ENCODE measurements around the gene TTLL13. TPM values are rescaled to one million over a fixed set of nuclear protein-coding genes. Genes with fewer than 3 reads are reported as not detected.

The TTLL13 gene
- total RNA-seq, 2 donors from 2014 or later, result 0.15 to 0.46 TPM

GRCh38 chr15:90266485-90266884 lies 17.1 kb downstream of the TTLL13 start:
- H3K4me3 ChIP-seq (ENCODE audit: low read length), result peak overlapping the region; percentile 94
- WGBS, 2 experiments (ENCODE audit: insufficient coverage in 1 of 2, insufficient read length in 1 of 2), result 27 to 34% methylated on average over 7 to 12 of the region's 15 CpGs
- Mint-ChIP-seq H3K9me3 (no peaks in the 10 kb centered on the region), H3K27me3 (ENCODE audit: insufficient read depth) (peaks cover 1% of the 10 kb centered on the region), H3K4me3 (peak overlapping the region; percentile 88), H3K4me1 (peaks cover 23% of the 10 kb centered on the region), H3K27ac (peak overlapping the region; percentile 95), H3K36me3 (ENCODE audit: low read depth) (peaks cover 37% of the 10 kb centered on the region)
- no peak for DNase-seq
- TF ChIP-seq, protein P1, sequence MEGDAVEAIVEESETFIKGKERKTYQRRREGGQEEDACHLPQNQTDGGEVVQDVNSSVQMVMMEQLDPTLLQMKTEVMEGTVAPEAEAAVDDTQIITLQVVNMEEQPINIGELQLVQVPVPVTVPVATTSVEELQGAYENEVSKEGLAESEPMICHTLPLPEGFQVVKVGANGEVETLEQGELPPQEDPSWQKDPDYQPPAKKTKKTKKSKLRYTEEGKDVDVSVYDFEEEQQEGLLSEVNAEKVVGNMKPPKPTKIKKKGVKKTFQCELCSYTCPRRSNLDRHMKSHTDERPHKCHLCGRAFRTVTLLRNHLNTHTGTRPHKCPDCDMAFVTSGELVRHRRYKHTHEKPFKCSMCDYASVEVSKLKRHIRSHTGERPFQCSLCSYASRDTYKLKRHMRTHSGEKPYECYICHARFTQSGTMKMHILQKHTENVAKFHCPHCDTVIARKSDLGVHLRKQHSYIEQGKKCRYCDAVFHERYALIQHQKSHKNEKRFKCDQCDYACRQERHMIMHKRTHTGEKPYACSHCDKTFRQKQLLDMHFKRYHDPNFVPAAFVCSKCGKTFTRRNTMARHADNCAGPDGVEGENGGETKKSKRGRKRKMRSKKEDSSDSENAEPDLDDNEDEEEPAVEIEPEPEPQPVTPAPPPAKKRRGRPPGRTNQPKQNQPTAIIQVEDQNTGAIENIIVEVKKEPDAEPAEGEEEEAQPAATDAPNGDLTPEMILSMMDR (conservative IDR thresholded peaks at IDR 0.05), result no peak
- no peaks in the 10 kb centered on the region for H3K9me3 ChIP-seq (ENCODE audit: control insufficient read depth, low read length)
- peaks cover 35% of the 10 kb centered on the region for H3K36me3 ChIP-seq (ENCODE audit: control insufficient read depth, insufficient read depth, low read length)
- H3K4me1 ChIP-seq (ENCODE audit: control insufficient read depth, insufficient read depth, low read length), result no peaks in the 10 kb centered on the region
- peak overlapping the region; percentile 89 for H3K27ac ChIP-seq (ENCODE audit: low read depth, low read length)
- H3K9ac ChIP-seq (ENCODE audit: extremely low read depth, low read length, poor library complexity, severe bottlenecking), result peak overlapping the region; percentile 82
- H3K27me3 ChIP-seq (ENCODE audit: control insufficient read depth, insufficient read depth, low read length, poor library complexity, severe bottlenecking), result no peaks in the 10 kb centered on the region

DNA sequence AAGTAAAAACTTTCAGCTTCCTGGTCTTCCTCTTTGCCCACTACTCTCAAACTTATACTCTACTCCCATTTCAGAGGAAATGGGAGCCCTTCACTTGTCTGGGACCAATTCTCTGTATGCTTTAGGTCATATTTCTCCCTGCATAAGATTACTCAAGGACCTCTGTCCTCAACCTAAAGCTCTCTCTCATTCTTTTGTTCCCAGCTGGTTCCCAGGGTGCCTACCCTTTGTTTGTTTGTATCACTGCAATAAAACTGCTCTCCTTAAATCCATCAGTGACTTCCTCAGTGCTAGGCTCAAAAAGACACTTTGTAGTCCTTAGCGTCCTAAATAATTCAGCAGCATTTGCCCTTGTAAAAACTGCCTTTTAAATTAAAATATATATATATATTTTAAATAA lies 19.1 kb downstream of the TTLL13 start:
- DNase-seq, result no peak
- no peaks in the 10 kb centered on the region for H3K4me1 ChIP-seq (ENCODE audit: control insufficient read depth, insufficient read depth, low read length)
- Mint-ChIP-seq H3K4me3 (peak overlapping the region; percentile 88), H3K27ac (peak overlapping the region; percentile 62), H3K4me1 (peaks cover 23% of the 10 kb centered on the region), H3K36me3 (ENCODE audit: low read depth) (peaks cover 56% of the 10 kb centered on the region), H3K9me3 (no peaks in the 10 kb centered on the region), H3K27me3 (ENCODE audit: insufficient read depth) (no peaks in the 10 kb centered on the region)
- peak overlapping the region; percentile 94 for H3K4me3 ChIP-seq (ENCODE audit: low read length)
- 83% methylated on average over 1 of the region's 1 CpG; no CpG with 5 or more reads in 1 of the 2 experiments for WGBS, 2 experiments (ENCODE audit: insufficient coverage in 1 of 2, insufficient read length in 1 of 2)
- H3K9me3 ChIP-seq (ENCODE audit: control insufficient read depth, low read length), result no peaks in the 10 kb centered on the region
- H3K9ac ChIP-seq (ENCODE audit: extremely low read depth, low read length, poor library complexity, severe bottlenecking), result peak overlapping the region; percentile 9
- TF ChIP-seq, protein P1 (conservative IDR thresholded peaks at IDR 0.05), result no peak
- H3K27ac ChIP-seq (ENCODE audit: low read depth, low read length), result peak overlapping the region; percentile 0
- peaks cover 55% of the 10 kb centered on the region for H3K36me3 ChIP-seq (ENCODE audit: control insufficient read depth, insufficient read depth, low read length)
- no peaks in the 10 kb centered on the region for H3K27me3 ChIP-seq (ENCODE audit: control insufficient read depth, insufficient read depth, low read length, poor library complexity, severe bottlenecking)

GRCh38 chr15:90270502-90271150 lies 21.3 kb downstream of the TTLL13 start:
- H3K36me3 Mint-ChIP-seq (ENCODE audit: low read depth), result peaks cover 68% of the 10 kb centered on the region

More at GRCh38 chr15:90270502-90271150, 21.3 kb downstream of the TTLL13 start:
- H3K4me1 Mint-ChIP-seq, result peaks cover 14% of the 10 kb centered on the region
- no peak overlapping the region for H3K4me3 Mint-ChIP-seq
- no peak overlapping the region for H3K27ac Mint-ChIP-seq
- H3K9me3 ChIP-seq (ENCODE audit: control insufficient read depth, low read length), result no peaks in the 10 kb centered on the region
- H3K27me3 Mint-ChIP-seq (ENCODE audit: insufficient read depth), result no peaks in the 10 kb centered on the region
- no peak overlapping the region for H3K27ac ChIP-seq (ENCODE audit: low read depth, low read length)
- no peak for DNase-seq
- no peaks in the 10 kb centered on the region for H3K4me1 ChIP-seq (ENCODE audit: control insufficient read depth, insufficient read depth, low read length)
- H3K27me3 ChIP-seq (ENCODE audit: control insufficient read depth, insufficient read depth, low read length, poor library complexity, severe bottlenecking), result no peaks in the 10 kb centered on the region
- H3K4me3 ChIP-seq (ENCODE audit: low read length), result peak overlapping the region; percentile 1
- WGBS, 2 experiments (ENCODE audit: insufficient coverage in 1 of 2, insufficient read length in 1 of 2), result 91 to 93% methylated on average over 9 to 10 of the region's 10 CpGs
- H3K36me3 ChIP-seq (ENCODE audit: control insufficient read depth, insufficient read depth, low read length), result peaks cover 61% of the 10 kb centered on the region
- H3K9me3 Mint-ChIP-seq, result no peaks in the 10 kb centered on the region
- TF ChIP-seq, protein P1 (conservative IDR thresholded peaks at IDR 0.05), result no peak
- H3K9ac ChIP-seq (ENCODE audit: extremely low read depth, low read length, poor library complexity, severe bottlenecking), result no peak overlapping the region

Measured in endodermal cell (in vitro differentiated cells).